Endothelial cell of umbilical vein (primary cell): Measurements from ENCODE around the gene PPP1CA. TPM values are rescaled to one million over a fixed set of nuclear protein-coding genes. Genes with fewer than 3 reads are reported as not detected.

ENCODE experiments used
- BruUV-seq: library from RNA; stranded (reverse); fragments of 400-500 nt; replicated peaks from 2 replicates; lab custom pipeline; 2021; lab: Mats Ljungman, UMichigan
- CTCF ChIA-PET: fragments of 300-600, 350-600 bp; sonication (Branson Sonifier 250); formaldehyde crosslinking; loops from one replicate; lab custom pipeline; 2021; ENCODE audit warnings: antibody characterized with exemption, inconsistent platforms; lab: Charles Lee
- POLR2A ChIA-PET: fragments of 300-600, 350-600 bp; sonication (Branson Sonifier 250); formaldehyde crosslinking; loops from one replicate; lab custom pipeline; 2021; ENCODE audit warnings: antibody characterized with exemption, inconsistent platforms; lab: Charles Lee
- DNase-seq: peaks from one replicate; pipeline ENCODE4 v3.0.0-alpha.2; 2011; ENCODE audit warnings: low read depth, low spot score
- FAIRE-seq: peaks from 2 replicates; lab custom pipeline; 2011; peaks lifted over from hg19 to GRCh38; lab: Jason Lieb, UNC
- H2AFZ ChIP-seq: 2 replicates; pipeline ENCODE4 v1.6.0; 2012; ENCODE audit warnings: low read depth, low read length, control low read depth, inconsistent platforms
- H3K27ac ChIP-seq: 2 replicates; pipeline ENCODE4 v1.5.1; 2011; ENCODE audit warnings: low read depth, mild to moderate bottlenecking, control low read depth, low read length, moderate library complexity; ENCODE audit not compliant: insufficient read depth
- H3K27me3 ChIP-seq, 2 experiments: 2 replicates each; pipeline versions ENCODE4 v1.6.0 to v1.6.1; 2011; ENCODE audit warnings: low read length in 2 of 2, mixed read lengths in 1 of 2; ENCODE audit not compliant: control insufficient read depth in 2 of 2, insufficient read depth in 2 of 2
- H3K36me3 ChIP-seq, 2 experiments: 2 replicates in 1 of 2; 3 replicates in 1 of 2; pipeline ENCODE4 v1.5.1; 2011; ENCODE audit warnings: low read length in 2 of 2, mild to moderate bottlenecking in 1 of 2, moderate library complexity in 1 of 2; ENCODE audit not compliant: control insufficient read depth in 2 of 2, insufficient read depth in 2 of 2; ENCODE audit errors: extremely low read depth in 1 of 2
- H3K4me1 ChIP-seq: 3 replicates; pipeline ENCODE4 v1.5.1; 2011; ENCODE audit warnings: mild to moderate bottlenecking, low read length; ENCODE audit not compliant: control insufficient read depth, insufficient read depth; ENCODE audit errors: extremely low read depth
- H3K4me2 ChIP-seq: 2 replicates; pipeline ENCODE4 v1.6.1; 2011; ENCODE audit warnings: low read length, control low read depth, mixed read lengths; ENCODE audit not compliant: insufficient read depth
- H3K4me3 ChIP-seq, 3 experiments: fragments of 200-600 bp in 1 of 3; sonication (generic), shearing (Covaris generic) in 1 of 3; replicated peaks in 1 of 3; 2 replicates each; pipeline ENCODE4 v1.5.1; 2011 to 2016; ENCODE audit warnings: control low read depth in 3 of 3, low read length in 3 of 3, mild to moderate bottlenecking in 2 of 3, inconsistent platforms in 1 of 3, low read depth in 1 of 3, moderate library complexity in 1 of 3; ENCODE audit not compliant: insufficient read depth in 1 of 3
- H3K79me2 ChIP-seq: 2 replicates; pipeline ENCODE4 v1.6.0; 2012; ENCODE audit warnings: low read length, inconsistent platforms; ENCODE audit not compliant: control insufficient read depth, insufficient read depth
- H3K9ac ChIP-seq: replicated peaks from 2 replicates; pipeline ENCODE3; 2011; ENCODE audit warnings: low read length, control low read depth; ENCODE audit not compliant: insufficient read depth; ENCODE audit errors: extremely low read depth
- H3K9me1 ChIP-seq: replicated peaks from 3 replicates; pipeline ENCODE4 v1.6.0; 2011; ENCODE audit warnings: mild to moderate bottlenecking, low read length; ENCODE audit not compliant: control insufficient read depth, insufficient read depth; ENCODE audit errors: extremely low read depth
- H3K9me3 ChIP-seq: replicated peaks from 2 replicates; pipeline ENCODE4 v1.5.1; 2012; ENCODE audit warnings: low read length, inconsistent platforms; ENCODE audit not compliant: control insufficient read depth, insufficient read depth
- H4K20me1 ChIP-seq: replicated peaks from 2 replicates; pipeline ENCODE3; 2011; ENCODE audit warnings: mild to moderate bottlenecking, low read length; ENCODE audit not compliant: control insufficient read depth, insufficient read depth; ENCODE audit errors: extremely low read depth
- CTCF ChIP-seq, 2 donors: IDR thresholded peaks; 1 replicate in 1 of 2; 2 replicates in 1 of 2; pipeline ENCODE4 v1.5.1; 2011; ENCODE audit warnings: low read length in 2 of 2, mild to moderate bottlenecking in 2 of 2, moderate library complexity in 2 of 2, control low read depth in 1 of 2, inconsistent platforms in 1 of 2, low read depth in 1 of 2; ENCODE audit not compliant: insufficient read depth in 1 of 2; ENCODE audit errors: extremely low read depth in 1 of 2
- EZH2 ChIP-seq: IDR thresholded peaks from 2 replicates; pipeline ENCODE4 v1.6.1; 2012; ENCODE audit warnings: borderline replicate concordance, low read depth, mild to moderate bottlenecking, moderate library complexity, low read length, inconsistent platforms; ENCODE audit not compliant: severe bottlenecking
- GATA2 ChIP-seq: IDR thresholded peaks from 2 replicates; pipeline ENCODE4 v1.7.0; 2011; ENCODE audit warnings: low read depth, mild to moderate bottlenecking, moderate library complexity, mixed read lengths, low read length; ENCODE audit not compliant: insufficient read length, insufficient read depth
- MAX ChIP-seq: IDR thresholded peaks from 2 replicates; pipeline ENCODE4 v1.6.1; 2011; ENCODE audit not compliant: insufficient read depth, insufficient read length
- MYC ChIP-seq: IDR thresholded peaks from one replicate; pipeline ENCODE4 v1.6.1; 2011; ENCODE audit warnings: mild to moderate bottlenecking, low read depth, low read length
- POLR2A ChIP-seq: IDR thresholded peaks from 2 replicates; pipeline ENCODE4 v1.6.1; 2012; ENCODE audit warnings: low read depth, mild to moderate bottlenecking, control low read depth, low read length
- POLR2AphosphoS5 ChIP-seq: IDR thresholded peaks from 2 replicates; pipeline ENCODE4 v1.6.1; 2012; ENCODE audit warnings: low read depth, mild to moderate bottlenecking, control low read depth, low read length, moderate library complexity; ENCODE audit not compliant: insufficient read depth
- dilution Hi-C: fragments of 300-500 bp; cut with MboI; formaldehyde crosslinking; loops from one replicate; pipeline ENCODE4 v1.15.0; 2019; ENCODE audit warnings: low sequenced_read_pairs; ENCODE audit not compliant: extremely low pct_ligation_motif_present
- intact Hi-C: fragments of 100-400 bp; cut with micrococcal nuclease; formaldehyde crosslinking; loops from one replicate; pipeline ENCODE4 v1.10.0; 2022
- polyA plus RNA-seq, 4 experiments: library from polyadenylated mRNA; depleted of rRNA in 3 of 4; stranded (reverse) in 3 of 4; unstranded in 1 of 4; fragments of >200 nt; gene quantifications; 2 replicates each; pipeline versions ENCODE4 v1.2.1 to v1.2.3, GENCODE V29; 2011 to 2012; ENCODE audit warnings: missing spikeins in 1 of 4
- total RNA-seq: library from RNA; stranded (reverse); gene quantifications from 2 replicates; pipeline ENCODE4 v1.2.3, GENCODE V29; 2021

PPP1CA gene
- total and polyA plus RNA-seq, 2 donors (not counting 3 experiments of a cell fraction or from before 2014, with no cell fraction given): 192 to 419 TPM

GRCh38 chr11:67364783-67365722 is 36.6 kb downstream of the PPP1CA start:
- Histone ChIP-seq H3K27me3 (no peaks in the 10 kb centered on the region), H3K9me3 (no peaks in the 10 kb centered on the region), H3K4me2 (no peak overlapping the region), H3K9ac (no peak overlapping the region), H3K79me2 (no peaks in the 10 kb centered on the region), H3K27ac (no peak overlapping the region), H3K36me3 (no peaks in the 10 kb centered on the region), H3K4me3 (no peak overlapping the region), H2AFZ (no peak overlapping the region), H4K20me1 (no peaks in the 10 kb centered on the region), H3K4me1 (peaks cover 11% of the 10 kb centered on the region), H3K9me1 (no peaks in the 10 kb centered on the region)
- TF ChIP-seq POLR2AphosphoS5 (no peak), CTCF (IDR thresholded peaks at IDR 0.05; ENCODE audit: extremely low read depth in 1 of 2, insufficient read depth in 1 of 2, low read depth in 1 of 2, low read length in 2 of 2) (no peak), EZH2 (no peak), GATA2 (no peak), MYC (no peak), MAX (no peak), POLR2A (no peak)
- no TSS peak for BruUV-seq
- intact Hi-C loops: no loop called here
- POLR2A ChIA-PET: no interaction called here
- FAIRE-seq: no peak
- CTCF ChIA-PET: interaction anchor here (1.2 to 1.4 kb wide), 3 partner anchors 9 to 18 kb away, joined by 3 to 5 read pairs (median 4); partner anchors contain the start of gene CLCF1
- dilution Hi-C loops: no loop called here
- no peak for DNase-seq
